Spleen (tissue), 7 donors: Measurements from ENCODE around the gene DLST.

Experiments
- CTCF ChIP-seq, 11 experiments: fragments of 200-600 bp in 7 of 11; fragments of 450-650 bp in 4 of 11; sonication (generic) in 4 of 11; IDR thresholded peaks in 8 of 11; conservative IDR thresholded peaks in 3 of 11; 1 replicate in 7 of 11; 2 replicates in 4 of 11; pipeline versions ENCODE4 v1.4.0 to v1.8.0; 2016 to 2021; ENCODE audit warnings: antibody characterized with exemption in 11 of 11, inconsistent platforms in 4 of 11, mild to moderate bottlenecking in 1 of 11
- POLR2A ChIP-seq, 3 donors: fragments of 450-650 bp; IDR thresholded peaks; one replicate each; pipeline ENCODE4 v1.5.1; 2017; ENCODE audit warnings: antibody characterized with exemption in 3 of 3, mild to moderate bottlenecking in 1 of 3
- POLR2AphosphoS5 ChIP-seq, 3 donors: sonication (generic); formaldehyde crosslinking; IDR thresholded peaks; one replicate each; pipeline ENCODE4 v1.5.1; 2017; ENCODE audit warnings: antibody characterized with exemption in 3 of 3
- donor health status: DM: no; HTN: no; CAD: no; lungs with moderate emphysema.
- donor health status: DM: no; HTN: no; CAD: no.
- donor health status: DM: no; HTN: no; CAD: no.

- TF ChIP-seq CTCF (IDR thresholded peaks at IDR 0.05 in 8 of 11, conservative IDR thresholded peaks at IDR 0.05 in 3 of 11) (no peak), POLR2A (IDR thresholded peaks at IDR 0.05) (no peak), POLR2AphosphoS5 (IDR thresholded peaks at IDR 0.05) (no peak)
These were observed 31.1 kb downstream of the DLST start for GRCh38 chr14:74912801-74913200.
